Activated naive CD4-positive, alpha-beta T cell treated with anti-CD3 and anti-CD28 coated beads, Interleukin-2, amount 50 U/mL, for 16 hours (primary cell): ENCODE measurements around the gene PBRM1.
A peak's percentile ranks its signal among the peaks of the same experiment; 100 is the strongest.

ENCODE experiments used
- DNase-seq: peaks from one replicate; pipeline ENCODE4 v3.0.0-alpha.2; 2020

The PBRM1 gene

DNA sequence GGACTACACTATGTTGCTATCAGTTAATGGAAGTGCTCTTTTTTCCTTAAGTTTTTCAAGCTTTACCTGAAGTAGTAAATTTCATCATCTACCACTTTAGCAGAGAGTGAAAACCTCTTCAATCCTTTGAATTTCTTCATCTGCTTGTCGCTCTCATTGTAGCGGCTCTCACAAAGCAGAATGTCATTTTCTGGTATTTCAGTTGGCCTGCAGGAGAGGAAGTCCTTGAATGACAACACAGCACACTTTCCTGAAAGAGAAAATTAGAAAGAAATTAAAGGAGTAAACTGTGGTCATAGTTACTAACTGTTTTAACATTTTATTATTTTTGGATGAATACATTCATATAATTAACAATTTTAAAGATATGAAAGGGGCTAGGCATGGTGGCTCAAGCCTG, 121.7 kb downstream of the PBRM1 start:
- no peak for DNase-seq

DNA sequence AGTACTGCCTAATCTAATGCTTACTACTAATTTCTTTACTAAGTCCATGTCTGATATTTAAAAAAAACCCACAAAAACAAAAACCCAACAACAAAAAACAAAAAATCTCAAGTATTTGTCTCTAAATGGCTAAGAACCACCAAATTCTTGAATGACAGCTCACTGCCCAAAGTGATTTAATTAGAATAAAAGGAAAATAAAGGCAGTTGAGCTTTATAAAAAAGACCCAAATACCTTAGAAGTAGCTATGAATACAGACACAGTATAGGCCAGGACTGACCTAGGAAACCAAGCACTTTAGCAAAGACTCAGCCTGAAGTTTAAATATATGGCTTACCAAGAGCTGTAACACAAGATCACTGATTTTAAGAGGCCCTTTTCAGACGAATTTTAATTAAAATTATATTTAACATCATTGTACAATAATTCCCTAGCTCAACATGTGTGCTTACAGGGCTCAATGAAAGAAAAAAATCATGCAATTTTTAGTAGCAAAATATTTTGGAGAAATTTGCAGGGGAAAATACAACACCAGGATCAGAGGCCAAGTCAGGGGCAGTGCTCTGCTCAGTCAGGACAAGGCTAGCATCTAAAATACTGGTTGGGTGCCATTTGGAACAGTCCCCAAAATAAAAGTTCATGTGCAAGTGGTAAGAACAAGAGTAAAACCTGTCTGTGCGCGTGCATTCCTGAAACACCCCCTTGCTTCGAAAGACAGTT, 124.5 kb downstream of the PBRM1 start:
- no peak for DNase-seq

DNA sequence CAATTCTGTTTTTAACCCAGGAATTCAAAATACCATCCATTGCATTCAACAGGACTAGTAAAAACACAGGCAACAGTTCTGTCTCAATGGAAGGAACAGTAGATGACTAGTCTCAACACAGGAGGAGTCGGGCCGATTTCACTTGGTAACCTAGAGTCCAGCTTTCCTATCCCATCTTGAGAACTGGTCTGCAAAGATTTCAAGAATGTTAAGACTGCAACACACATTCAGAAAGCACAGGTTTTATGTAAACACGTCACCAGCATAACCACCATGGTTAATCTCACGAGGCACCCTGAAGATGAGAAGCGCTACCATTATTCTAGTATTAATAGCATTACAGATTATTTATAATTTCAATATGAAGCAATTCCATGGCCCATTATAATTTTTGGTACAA, 127.3 kb downstream of the PBRM1 start:
- DNase-seq, result no peak

DNA sequence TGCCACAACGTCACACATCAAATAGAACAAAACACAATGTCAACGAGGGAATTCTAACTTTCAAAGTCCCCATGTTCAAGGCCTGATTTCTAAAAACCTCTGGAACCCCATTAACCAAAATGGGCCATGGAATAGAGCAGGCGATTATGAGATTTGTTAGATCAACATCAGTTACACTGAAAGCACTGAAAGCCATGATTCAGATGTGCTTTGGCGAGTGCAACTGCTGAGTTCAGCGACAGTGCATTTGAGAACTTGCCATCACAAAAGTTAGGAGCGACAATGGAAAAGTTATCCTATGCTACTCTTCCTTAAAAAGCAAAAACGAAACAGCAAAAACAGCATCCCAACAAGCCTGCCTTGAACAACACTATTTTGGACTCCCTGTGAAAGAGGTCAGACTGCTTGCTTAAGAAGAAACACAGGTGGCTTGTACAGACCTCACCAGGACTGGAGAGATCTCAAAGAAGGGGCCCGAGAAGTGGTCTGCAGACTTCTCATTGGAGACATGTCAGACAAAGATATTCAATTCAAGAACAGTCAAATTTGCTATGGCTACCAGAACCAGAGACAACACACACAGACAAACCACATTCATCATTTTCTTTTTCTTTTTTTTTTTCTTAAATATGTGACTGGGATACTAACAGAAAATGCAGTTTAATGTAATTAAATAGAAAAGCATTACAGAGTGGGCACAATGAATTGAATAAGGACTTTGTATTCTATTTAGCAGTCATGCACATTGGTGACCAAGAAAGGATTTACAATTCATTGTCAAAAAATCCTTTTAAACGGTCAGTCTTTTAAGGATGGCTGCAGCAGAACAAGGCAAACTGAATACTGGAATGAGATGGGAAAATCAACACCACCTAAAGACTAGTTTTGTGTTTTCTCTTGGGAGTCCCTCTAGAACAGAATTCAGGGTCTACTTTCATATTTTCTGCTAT, 128.4 kb downstream of the PBRM1 start:
- DNase-seq, result no peak

DNA sequence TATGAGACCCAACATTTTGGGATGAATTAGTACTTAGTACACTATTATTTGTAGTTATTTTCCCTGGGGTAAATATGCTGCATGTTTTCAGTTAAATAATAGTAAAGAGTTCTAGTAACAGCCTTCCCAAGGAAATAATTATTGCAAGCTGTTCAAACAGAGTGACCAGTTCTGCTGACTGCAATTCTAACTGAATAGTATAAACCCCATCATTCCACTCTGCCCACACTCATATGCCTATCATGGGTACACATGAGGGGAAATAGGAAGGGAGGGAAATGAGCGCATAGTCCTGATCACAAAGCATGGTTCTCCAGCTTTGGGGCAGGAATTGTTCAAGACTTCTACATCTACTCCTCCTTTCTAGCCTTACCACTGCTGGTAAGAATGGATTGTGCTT, 130.7 kb downstream of the PBRM1 start:
- no peak for DNase-seq

DNA sequence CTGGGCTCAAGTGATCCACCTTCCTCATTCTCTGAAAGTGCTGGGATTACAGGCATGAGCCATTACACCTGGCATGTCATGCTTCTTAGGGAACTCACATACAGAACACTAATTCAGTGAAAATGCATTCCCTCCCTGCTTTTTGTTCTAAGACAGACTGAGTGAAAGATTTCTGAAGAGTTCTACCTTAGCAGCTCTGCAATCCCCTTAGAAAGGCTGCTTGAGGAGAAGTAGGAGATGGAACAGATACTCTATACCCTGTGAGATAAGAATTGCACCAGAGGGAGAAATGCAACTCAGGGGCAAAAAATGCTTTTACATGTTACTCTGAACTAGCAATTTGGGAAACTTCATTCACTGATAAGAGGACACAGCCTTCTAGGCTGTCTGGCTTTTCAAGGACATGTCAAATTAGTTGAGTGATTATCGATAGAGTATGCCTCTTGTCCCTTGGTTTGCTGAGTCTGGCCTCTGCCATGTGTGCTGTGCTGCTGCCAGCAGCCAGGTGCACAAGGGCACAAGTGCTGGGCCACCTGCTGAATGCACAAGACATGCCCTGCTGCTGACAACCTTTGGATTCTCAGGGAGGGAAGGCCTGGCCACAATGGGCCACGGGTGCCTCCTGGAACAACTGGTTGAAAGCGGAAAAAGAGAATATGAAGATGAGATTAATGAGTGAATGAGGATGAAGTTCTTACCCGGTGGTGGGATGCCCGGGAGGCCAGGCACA, 131.5 kb downstream of the PBRM1 start:
- no peak for DNase-seq

DNA sequence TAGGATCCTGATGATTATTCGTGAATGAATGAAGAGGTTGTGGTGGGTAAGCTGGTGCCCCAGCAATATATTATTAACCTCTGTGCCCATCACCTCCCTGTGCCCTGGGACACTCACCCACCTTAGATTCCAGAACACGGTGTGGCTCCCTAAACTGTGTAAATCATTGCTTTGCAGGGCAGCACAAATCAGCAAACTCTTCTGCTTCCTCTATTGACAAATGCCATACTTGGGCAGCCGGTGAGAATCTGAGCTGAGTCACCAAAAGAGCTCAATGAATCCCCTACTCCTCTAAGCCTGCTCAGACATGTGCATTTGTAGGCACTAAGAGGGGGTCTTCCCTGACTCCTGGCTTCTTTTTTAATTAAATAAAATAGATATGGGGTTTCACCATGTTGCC, 133.6 kb downstream of the PBRM1 start:
- no peak for DNase-seq

DNA sequence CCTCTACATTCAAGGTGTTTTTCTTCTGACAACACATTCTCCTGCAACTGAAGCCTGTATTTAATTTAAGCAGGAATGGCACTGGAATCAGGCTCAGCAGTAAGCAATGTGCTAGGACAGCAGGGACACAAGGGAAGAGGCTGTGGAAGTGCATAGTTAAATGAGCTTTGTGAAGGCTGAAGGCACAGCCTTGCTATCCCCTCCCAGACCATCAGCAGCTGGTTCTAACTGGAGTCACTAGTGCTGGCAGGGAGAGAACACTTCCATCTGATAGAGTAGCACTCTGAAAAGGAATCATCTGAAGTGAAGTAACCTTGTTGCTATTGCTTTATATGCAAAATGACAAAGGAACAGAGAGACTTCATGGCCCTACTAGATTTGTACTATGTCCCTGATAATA, 134.6 kb downstream of the PBRM1 start:
- DNase-seq, result no peak

DNA sequence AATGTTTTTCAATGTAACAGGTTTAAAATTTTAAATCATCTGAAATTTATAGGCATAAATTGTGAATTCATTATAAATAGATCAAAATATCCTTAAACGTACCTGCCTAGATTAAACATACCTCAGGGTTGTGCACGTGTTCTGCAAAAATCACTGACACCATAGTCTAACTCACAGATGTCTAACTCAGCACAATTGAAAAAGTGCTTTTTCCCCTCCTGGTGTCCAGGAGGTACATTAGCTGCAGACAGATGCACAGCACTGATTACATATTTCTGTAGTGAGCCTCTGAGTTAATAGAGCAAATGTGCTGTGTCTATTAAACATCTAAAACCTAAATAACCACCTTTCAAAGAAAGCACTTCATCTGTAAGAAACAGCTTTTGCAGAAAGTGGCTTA, 138.6 kb downstream of the PBRM1 start:
- DNase-seq, result no peak

DNA sequence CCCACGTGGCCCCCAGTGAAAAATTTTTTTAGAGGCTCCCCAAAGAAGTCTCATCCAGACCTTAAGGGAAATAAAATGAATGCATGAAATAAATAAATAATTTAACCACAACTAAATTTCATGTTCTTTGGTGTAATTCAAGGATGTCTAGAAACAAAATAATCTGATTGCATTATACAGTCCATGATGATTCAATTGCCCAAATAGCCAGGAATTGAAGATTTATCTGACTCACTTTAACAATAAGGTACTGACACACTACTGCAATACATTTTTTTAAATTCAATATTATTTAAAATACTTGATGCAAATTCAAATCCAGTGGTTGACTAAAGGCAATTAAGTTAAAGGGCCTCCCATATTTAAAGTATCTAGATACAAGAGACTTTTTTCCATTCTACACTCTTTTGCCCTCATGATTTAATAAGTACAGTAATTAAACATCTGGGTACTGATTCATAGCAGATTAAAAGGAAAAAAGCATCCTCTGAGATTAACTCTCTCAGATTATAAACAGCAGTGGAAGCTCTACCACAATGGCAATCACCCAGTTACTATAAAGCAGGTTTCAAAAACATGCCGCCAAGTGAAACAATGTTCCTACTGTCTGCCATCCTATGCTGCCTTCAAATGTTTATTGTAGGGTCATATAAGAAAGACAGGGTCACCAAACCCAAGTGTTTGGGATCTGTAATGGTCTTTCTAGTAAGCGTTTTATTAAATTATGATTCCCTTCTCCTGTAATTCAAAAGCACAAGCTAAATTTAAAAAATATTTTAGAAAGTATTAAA, 139.4 kb downstream of the PBRM1 start:
- DNase-seq, result no peak

DNA sequence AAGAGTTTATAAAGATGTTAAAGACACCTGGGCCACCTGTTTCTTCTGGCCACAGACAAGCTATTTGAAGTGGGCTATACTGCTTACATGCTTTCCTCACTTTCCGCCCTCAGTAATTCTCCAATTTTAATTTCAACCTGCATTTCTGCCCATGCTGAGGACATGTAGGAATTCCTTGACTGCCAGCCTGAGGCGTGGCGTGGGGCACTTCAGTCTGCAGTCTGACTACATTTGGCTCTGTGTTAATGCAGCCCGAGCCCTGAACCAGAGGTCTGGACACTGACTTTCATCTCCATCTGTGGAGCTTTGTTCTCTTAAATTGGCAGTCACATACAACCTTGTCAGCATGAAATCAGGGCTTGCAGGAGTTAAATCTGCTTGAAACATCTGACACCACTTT, 140.8 kb downstream of the PBRM1 start:
- DNase-seq, result no peak

DNA sequence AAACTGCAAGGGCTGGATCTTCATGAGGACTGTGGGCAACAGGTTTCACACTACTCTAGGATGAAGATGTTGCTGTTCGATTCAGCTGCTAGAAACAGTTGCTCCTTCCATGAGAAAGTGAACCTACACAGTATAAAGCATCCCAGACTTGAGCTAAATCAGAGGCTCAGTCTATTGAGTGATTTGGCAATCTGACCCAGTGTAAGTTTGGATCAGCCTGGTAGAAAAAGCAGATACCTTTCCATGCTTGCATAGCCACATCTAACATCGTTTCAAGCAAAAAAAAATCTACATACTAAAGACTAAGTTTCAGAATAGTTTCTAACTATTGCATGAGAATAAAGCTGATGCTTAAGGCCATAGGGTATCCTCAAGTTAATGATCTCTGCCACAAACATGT, 144.7 kb downstream of the PBRM1 start:
- no peak for DNase-seq

DNA sequence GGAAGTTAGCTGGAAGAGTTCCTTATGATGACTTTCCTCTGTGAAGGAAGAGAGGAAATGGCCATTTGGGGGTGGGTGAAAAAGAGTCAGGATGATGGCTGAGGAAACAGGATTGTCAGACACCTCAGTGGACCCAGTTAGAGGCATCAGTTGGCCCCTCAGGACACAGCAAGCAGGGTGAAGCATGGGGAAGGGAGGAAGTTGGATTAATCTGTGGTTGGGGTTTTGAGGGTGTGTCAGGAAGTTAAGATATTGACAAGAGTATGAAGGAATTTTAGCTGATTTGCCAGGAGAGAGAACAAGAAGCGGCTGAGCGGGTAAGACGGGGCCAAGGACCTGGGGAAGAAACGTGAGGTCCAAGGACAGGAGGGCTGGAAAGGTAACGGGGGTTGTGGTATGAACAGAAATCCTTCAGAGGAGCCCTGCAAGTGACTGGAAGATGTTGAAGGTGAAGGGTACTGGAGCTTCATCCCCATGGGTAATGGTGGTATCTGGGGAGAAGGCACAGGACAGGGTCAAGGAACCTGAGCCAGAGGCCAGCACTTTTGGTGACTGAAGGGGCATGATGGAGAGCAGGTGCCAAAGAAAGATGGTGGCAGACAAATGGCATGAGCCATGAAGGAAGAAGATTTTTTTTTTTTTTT, 146.6 kb downstream of the PBRM1 start:
- no peak for DNase-seq

DNA sequence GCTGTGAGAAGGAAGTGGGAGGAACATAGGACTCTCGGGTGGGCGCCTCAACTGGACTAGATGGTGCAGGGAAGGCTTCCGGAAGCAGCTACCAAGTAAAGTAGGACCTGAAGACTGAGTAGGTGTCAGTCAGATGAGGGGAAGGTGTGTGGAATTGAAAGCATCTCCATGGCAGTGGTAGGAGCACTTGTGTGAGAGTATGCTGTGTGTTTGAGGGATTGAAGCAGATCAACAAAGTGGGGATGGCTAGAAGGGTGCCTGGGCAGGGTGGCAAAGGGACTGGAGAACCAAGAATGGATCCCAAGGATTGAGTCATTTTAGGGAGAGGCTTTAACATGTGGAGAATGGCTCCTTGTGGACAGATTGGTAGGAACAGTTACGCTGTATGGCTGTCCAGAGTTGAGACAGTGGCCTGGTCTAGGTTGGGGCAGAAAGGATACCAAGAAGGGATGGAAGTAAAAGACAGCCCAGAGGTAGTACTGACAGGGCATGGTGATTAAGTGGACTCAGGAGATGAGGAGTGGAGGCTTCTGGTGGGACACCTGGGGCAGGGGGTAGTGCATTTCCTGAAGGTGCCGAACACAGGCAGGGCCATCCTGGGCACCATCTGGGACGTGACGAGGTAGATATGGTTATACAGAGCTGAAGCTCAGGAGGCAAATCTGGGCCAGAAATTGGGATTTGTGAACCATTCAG, 147.8 kb downstream of the PBRM1 start:
- no peak for DNase-seq

DNA sequence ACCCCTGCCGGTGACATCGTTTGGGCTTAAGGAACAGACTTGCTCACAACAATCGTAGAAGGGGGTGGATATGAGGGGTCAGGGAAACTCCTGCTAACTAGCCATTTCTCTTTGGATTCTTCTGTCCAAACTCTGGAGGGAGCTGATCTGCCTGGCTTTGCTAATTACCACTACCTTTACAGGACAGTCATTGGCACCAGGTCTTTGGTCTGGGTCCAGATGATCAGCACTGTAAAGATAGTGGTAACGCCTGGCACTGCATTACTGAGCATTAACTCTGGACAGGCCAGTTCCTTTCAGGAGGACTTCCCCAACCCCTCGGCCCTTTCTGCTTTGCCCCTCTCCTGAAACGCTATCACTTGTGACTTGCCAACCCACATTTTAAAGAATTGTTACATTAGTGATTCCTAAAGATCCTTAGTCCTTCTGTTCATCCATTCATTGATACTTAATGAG, 148.5 kb downstream of the PBRM1 start:
- DNase-seq, result no peak

DNA sequence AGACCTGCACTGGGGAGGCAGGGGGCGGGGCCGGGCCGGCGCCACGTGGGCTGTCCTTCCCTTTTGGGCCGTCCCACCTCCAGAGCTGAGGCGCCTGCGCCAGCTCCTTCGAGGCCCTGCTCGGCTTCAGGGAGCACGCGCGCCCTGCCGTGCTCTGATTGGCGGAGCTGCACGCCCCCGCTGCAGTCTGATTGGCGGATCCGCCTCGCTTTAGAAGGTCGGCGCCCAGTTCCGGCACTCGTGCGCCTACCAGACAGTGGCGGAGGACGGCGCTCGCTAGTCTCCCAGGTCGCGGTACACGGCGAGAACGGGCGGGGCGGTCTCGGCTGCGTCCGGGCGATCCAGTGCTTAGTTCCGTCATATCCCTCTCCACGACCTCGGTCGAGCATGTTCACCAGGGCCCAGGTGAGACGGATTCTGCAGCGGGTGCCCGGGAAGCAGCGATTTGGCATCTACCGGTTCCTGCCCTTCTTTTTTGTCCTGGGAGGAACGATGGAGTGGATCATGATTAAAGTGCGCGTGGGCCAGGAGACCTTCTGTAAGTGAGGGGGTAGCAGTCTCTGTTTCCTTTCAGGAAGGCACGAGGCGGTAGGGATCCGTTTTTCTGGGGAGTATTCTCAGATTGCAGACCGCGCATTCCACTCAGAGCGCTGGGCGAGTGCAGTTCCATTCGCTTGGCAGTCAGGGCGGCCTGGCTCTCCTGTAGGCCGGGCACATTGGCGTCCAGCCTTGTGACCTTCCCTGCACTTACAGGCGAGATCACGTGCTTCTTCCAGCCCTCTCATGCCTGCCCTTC, 149.1 kb downstream of the PBRM1 start, which contains the start of gene UQCC5:
Gene UQCC5, plus strand, starts transcription at position 237 of the 796 bp plus-strand sequence. Its CDS starts 151 bp downstream, at position 388.
- peak; percentile 99 for DNase-seq

DNA sequence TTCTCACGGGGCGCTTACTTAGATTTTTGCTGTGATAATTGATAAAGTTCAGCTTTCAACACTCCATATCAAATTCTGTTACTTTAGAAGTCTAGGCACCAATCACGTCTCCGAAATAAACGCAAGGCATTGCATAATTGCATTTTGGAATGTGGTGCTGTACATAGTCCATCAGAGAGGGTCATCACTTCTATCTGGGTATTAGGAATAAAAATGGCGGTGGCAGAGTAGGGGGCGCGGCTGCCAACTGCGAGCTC, 149.7 kb downstream of the PBRM1 start:
- DNase-seq, result no peak

DNA sequence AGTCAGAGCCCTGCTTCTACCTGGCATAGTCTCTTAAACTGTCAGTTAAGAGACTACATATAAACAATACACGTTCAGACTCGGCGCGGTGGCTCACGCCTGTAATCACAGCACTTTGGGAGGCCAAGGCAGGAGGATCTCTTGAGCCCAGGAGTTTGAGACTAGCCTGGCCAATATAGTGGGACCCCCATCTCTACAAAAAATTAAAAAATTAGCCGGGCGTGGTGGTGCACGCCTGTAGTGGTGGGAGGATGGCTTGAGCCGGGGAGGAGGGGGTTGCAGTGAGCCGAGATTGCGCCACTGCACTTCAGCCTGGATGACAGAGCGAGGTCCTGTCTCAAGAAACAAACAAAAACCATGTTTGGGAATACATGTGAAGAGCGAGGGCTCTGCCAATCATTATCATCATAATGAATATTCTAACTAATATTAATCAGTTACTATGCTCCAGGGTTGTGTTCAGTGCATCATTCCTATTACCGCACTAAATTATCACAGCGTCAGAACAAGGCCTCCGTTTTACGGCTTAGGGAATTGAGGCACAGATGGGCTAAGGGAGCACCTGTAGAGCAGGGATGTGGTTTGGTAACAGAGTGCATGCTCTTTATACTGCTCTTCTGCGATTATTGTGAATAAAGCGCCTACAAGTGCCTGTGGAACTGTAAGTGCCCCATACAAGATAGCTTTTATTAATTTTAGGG, 150.2 kb downstream of the PBRM1 start:
- DNase-seq, result no peak

DNA sequence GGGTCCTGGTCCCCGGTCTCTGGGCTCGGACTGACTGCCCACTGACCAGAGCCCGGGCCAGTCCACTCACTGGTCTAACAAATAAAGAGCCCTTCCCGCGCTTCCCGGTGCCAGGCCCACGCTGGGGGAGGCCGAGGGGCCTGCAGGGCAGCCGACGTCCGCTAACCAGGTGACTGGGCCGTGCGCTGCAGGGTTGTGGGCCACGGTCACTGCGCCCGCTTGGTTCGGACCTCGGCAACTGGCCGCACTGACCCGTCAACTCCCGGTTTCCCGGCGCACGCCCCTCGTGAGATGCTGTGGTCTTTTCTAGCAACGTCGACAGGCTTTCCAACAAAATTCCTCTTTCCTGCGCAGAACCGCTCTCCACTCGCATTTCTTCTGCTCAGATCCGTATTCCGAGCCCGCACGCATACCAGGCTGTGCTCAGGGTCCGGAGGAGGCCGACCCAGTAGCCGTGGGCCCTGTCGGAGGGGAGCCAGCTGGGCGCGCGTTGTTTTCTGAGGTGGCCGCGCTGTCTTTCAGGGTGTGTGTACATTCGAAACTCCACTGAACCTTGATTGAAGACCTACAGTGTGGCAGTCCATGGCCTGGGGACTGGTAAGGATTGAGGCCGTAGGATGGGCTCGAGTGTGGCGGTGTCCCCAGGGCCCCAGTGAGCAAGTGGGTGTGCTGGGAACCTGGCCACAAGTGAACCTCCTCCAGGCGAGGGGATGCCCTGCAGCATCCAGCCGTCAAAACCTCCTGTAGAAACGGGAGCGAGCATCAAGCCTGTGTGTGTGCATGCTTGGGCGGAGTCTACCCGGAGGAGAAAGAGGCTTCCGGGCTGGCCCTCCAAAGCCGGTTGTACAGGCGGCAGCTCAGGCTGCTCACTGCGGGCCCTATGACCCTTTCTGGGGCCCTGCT, 151.2 kb downstream of the PBRM1 start:
- no peak for DNase-seq
